ENCODE measurements around the gene ACKR2.
A peak's percentile ranks its signal among the peaks of the same experiment; 100 is the strongest.
"Not testable (repeated sequence)": the region's sequence is repeated elsewhere in the genome, so short reads cannot be mapped to it uniquely, and the experiment has no call there.

The ACKR2 gene

DNA sequence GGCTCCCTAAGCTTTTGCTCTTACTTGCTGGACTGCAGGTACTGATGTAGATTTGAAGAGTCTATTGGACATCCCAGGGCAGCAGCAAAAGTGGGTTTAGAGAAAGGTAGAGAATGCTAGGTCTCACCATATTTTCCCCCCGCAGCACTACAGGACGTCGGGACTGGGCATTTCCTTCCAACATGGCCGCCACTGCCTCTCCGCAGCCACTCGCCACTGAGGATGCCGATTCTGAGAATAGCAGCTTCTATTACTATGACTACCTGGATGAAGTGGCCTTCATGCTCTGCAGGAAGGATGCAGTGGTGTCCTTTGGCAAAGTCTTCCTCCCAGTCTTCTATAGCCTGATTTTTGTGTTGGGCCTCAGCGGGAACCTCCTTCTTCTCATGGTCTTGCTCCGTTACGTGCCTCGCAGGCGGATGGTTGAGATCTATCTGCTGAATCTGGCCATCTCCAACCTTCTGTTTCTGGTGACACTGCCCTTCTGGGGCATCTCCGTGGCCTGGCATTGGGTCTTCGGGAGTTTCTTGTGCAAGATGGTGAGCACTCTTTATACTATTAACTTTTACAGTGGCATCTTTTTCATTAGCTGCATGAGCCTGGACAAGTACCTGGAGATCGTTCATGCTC is 55.2 kb downstream of the ACKR2 start:
- peak; percentile 20 for DNase-seq

DNA sequence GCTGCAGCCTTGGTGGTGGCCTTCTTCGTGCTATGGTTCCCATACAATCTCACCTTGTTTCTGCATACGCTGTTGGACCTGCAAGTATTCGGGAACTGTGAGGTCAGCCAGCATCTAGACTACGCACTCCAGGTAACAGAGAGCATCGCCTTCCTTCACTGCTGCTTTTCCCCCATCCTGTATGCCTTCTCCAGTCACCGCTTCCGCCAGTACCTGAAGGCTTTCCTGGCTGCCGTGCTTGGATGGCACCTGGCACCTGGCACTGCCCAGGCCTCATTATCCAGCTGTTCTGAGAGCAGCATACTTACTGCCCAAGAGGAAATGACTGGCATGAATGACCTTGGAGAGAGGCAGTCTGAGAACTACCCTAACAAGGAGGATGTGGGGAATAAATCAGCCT is 56.0 kb downstream of the ACKR2 start:
- DNase-seq: peak; percentile 26

DNA sequence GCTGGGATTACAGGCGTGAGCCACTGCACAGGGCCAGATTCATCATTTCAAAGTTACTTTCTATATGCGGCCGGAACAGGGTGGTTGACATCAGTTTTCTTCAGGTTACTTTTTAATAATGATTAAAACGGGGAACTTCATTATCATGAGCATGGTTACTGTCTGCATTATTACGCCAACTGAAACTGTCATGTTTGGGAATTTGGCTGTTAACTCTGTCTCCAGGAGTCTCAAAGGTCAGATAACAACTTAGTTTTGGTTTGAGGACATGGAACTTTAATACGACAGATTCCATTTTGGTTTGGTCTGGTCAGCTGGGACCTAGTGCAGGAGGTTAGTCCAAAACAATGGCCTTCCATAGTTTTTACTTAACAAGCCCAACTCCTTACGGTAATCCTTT is 57.9 kb downstream of the ACKR2 start:
- DNase-seq: no peak

DNA sequence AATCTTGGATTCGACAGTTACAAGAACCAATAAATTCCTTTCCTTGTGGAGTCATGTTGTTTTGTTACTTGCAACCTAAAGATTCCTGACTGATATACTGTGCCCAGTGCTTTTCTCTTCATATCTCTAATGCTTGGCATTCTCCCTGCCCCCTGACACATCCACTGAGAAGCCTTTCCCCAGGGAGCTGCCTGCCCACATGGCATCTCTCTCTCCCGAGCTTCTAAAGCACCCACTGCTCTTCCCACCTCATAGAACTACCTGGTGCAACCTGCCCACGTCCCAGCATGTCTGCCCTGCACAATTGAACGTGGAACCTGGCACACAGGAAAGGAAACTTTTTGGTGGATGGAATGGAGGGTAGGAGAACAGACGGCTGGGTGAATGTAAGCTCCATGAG is 59.6 kb downstream of the ACKR2 start:
- peak; percentile 26 for DNase-seq

DNA sequence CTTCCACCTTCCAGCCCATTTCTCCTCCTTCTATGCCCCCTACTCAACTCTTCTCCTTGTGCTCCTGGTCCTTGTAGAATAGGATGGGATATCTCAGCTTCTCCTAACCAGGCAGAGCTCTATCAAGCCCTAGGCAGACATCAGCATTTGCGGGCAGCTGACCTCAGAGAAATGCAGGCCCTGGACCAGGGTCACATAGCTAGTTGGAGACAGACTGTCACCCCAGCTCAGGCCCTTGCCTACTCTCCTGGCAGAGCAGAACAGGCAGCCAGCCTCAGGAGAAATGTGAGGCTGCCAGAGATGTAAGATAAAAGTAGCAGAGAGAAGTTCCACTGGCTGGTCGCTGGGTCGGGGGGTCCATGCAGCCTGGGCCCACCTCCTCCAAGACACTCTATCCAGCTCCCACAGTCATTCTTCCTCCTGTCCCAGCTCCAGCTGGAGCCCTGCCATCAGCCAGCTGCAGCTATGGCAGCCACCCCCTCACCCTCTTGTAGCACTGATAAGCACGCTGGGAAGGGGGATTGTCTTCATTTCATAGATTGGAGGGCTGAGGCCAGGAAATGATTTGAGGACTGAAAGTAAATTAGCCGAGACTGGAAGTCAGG is 62.4 kb downstream of the ACKR2 start:
- peak; percentile 35 for DNase-seq

DNA sequence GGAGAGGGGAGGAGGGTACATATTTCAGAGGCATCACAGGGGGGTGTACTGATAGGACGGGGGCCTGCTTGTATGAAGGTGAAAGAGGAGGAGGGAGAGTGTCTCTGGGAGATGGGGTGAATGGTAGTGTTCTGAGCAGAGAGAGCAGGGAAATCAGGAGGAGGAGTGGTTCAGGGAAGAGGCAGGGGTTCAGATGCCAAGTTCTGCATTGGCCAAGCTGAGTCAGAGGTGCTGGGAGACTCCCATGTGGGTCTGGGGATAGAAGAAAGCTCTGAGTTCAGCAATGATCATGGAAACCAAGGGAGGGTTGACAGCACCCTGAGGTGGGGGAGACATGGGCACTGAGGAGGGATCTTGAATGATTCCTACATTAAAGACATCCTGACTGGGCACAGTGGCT is 63.5 kb downstream of the ACKR2 start:
- DNase-seq: peak; percentile 26

DNA sequence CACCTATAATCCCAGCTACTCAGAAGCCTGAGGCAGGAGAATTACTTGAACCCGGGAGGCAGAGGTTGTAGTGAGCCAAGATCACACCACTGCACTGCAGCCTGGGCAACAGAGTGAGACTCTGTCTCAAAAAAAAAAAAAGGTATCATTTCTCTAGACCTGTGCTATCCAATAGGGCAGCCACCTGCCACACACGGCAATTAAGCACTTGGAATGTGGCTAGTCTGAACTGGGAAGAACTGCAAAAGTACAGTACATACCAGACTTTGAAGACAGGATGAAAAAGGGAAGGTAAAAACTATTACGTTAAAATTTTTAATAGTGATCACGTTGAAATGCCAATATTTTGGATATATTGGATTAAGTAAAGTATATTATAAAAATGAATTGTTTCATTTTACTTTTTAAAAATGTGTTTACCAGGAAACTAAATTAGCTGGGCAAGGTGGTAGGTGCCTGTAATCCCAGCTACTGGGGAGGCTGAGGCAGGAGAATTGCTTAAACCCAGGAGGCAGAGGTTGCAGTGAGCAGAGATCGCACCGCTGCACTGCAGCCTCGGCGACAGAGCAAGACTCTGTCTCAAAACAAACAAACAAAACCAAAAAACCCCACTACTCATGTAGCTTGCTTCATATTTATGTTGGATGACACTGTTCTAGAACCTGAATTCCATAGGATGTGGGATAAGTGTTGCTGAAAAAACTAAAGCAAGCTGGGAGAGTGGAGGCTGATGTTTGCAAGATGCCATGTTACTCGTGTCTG is 64.2 kb downstream of the ACKR2 start:
- peak; percentile 55 for DNase-seq

DNA sequence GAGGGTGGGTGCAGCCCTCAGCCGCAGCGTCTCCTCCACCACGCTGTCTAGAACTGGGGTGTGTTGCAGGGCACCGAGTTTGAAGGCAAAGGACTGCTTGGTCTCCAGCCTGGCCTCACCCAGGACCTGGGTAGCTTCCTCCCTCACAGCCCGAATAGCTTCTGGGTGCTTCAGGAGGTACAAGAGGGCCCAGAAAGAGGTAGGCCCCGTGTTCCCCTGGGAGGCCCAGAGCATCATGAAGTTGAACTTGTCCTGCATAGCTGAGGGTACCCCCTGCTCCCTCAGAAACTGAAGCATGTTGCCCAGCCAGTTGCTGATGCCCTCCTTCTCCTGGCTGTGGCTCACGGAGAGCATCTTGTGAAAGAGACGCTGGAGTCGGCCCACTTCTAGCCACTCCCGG is 65.5 kb downstream of the ACKR2 start:
- DNase-seq: peak; percentile 46

DNA sequence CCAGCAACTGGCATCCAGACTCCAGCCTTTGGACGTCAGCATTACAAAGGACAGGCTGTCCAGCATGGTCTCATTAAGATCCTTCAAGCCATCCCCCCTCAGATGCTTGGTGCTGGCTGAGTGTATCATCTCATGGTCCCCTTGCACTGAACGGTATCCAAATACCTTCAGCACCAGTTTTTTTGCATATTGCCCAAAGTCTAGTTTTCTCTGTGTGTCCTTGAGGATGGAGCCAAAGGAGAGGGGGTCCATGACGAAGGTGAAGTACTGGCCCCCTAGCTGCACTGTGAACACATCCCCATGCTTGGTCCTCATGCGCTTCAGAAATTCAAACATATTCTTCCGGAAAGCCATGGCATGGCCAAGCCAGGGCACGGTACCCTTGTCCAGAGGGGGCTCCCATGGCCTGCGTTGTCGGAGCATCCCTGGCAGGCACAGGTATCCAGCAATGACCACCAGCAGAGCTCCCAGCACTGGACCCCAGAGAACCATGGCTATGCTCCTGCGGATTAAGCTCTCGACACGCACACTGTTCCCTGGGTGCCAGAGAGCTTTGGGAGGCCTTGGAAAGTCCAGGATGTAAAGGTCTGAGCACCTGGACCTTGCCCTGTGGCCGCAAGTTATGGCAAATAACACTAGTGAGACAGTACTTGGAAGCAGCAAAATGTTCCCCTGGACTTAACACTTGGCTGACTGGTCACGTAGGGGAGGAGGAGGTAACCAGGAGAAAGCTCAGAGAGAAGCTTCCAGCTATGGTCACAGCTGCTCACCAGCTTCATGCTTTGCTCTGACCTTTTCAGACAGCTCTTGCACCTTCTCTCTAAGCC is 66.3 kb downstream of the ACKR2 start, which contains the start of gene CYP8B1:
CYP8B1 (minus strand) TSS at position 555 of the 827 bp plus-strand sequence; CDS start at position 492, 63 bp downstream.
- DNase-seq: peak; percentile 23

DNA sequence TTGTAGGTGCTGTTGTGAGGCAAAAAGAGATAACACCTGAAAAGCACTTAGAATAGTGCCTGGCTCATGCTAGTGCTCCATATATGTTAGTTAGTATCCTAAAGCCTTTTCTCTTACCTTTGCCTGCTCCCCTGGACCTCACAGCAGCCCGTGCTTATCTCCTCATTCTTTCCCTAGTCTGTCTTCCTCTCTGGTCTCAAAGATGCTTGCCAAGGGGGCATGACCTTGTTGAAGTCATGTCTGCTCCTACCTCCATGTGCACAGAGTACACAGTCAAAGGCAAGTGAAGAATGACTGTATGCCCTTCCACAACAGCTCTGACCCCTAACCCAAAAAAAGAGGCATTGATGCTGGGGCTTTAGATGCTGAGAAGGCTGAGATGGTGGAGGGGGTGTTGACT is 67.2 kb downstream of the ACKR2 start:
- peak; percentile 32 for DNase-seq

DNA sequence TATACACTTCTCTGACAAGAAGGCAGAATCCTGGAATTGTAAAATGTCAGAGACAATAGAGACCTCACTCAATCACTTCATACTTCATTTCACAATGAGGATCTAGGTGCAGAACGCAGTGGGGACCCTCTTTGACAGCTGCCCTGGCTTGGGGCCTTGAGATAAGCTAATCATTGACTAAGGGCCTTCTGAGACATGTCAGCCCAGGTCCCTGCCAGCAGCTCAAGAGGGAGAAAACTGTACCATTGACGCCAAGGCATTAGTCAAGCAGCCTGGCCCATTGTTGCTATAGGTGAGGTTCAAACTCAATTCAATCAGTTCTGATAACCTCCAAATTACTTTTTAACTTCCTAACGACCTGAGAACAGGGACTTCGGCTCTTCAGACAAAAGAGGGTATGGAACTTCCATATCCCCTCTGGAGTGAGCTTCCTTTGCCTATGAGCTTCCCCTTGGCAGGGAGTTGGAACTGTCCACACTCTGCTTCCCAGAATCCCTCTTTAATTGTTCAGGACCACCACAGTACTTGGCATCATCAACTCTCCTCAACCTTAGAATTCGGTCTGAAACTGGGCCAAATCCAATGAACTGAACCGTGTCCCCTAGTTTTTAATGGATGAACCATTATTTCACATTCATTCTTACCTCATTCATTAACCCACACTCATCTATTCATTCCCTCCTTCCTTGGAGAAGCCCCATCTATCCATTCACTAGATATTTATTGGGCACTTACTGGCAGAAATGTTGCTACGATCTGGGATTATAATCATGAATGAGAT is 67.9 kb downstream of the ACKR2 start:
- no peak for DNase-seq

DNA sequence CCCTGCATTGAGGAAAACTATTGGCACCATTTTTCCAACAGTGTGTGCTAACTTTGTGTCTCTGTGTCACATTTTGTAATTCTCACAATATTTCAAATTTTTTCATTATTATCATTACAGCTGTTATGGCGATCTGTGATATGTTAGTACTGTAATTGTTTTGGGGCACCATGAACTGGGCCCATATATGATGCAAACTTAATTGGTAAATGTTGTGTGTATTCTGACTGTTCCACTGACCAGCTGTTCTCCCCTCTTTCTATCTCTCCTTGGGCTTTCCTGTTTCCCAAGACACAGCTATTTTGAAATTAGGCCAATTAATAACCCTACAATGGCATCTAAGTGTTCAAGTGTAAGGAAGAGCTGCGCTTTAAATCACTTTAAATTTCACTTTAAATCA is 68.6 kb downstream of the ACKR2 start:
- no peak for DNase-seq

DNA sequence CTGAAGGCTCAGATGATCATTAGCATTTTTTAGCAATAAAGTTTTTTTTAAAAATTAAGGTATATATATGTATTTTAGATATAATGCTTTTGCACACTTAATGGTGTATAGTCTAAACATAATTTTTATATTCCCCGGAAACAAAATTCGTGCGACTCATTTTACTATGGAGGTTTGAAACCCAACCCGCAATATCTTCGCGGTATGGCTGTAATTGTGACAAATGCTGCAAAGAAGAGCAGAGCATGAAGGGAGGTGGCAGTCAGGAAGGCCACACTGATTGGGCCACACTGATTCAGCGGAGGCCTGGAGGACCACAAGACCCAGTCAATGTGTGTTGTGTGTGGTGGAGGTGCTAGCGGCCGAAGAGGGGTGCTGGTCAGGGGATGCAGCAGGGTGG is 70.9 kb downstream of the ACKR2 start:
- DNase-seq: no peak

DNA sequence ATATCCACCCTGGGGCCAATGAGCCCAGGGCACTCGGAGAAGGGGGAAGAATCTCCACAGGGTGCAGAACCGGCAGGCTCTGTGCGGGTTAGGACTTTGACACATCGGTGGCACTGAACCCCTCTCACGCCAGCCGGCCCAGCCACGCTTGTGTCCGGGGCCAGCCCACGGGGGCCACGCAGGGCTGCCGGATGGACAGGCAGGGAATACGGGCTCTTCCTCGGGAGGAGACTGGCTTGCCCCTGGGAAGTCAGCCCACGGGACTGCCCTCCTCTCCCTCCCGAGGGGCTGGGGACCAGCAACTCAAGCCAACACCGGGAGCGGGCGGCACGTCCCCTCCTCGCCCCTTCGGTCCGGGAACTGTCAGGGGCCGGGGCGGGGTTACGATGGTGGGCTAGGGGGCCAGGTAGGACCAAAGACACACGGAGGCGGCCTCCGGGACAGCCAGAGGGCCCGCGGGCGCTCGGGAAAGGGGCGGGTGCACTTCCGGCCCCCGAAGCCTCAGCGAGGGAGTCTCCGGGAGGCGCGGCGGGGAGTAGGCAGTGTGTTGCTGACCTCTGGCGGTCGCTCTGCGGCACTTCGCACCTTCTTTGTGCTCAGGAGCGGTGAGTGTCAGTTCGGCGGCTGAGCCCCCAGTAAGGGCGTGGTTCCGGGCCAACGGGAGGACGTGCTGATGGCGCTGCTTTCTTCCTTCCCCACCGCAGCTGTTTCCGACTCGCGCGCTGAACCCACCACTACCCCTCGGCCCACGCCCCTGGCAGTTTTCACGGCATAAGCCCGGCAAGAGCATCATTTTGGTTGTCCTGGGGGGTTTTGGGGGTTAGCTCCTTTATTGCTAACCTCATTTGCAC is 71.6 kb downstream of the ACKR2 start:
- DNase-seq: peak; percentile 95

DNA sequence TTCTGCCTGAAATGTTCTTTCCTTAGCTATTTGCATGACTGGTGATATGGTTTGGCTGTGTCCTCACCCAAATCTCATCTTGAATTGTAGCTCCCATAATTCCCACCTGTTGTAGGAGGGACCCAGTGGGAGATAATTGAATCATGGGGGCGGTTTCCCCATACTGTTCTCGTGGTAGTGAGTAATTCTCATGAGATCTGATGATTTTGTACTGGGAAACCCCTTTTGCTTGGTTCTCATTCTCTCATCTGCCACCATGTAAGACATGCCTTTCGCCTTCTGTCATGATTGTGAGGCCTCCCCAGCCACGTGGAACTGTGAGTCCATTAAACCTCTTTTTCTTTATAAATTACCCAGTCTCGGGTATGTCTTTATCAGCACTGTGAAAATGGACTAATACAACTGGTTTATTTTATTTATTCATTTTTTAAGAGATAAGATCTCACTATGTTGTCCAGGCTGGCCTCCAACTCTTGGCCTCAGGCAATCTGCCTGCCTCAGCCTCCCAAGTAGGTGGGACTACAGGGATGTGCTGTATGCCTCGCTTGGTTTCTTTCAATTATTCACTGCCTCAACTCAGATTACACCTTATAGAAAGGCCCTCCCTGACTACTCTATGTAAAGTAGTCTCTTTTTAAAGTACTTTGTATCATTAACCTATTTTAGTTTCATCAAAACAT is 74.1 kb downstream of the ACKR2 start:
- DNase-seq: not testable (repeated sequence)

DNA sequence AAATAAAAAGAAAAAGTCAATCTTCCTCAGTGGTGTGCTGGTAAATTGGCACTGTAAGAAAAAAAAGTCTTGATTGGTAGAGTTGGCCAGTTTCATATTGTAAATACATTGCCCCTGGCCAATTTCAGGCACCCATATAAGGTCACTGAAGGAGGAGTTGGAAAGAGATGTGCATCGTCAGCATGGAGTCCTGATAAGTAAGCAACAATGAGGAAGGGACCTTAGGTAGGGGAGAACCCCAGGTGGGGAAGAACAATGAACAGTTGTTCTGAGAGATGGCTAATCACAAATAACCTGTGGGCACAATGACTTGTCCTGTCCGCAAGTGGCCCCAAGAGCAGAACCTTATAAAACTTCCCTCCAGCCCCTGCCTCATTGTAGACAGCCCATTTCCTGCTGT is 75.1 kb downstream of the ACKR2 start:
- DNase-seq: peak; percentile 67

DNA sequence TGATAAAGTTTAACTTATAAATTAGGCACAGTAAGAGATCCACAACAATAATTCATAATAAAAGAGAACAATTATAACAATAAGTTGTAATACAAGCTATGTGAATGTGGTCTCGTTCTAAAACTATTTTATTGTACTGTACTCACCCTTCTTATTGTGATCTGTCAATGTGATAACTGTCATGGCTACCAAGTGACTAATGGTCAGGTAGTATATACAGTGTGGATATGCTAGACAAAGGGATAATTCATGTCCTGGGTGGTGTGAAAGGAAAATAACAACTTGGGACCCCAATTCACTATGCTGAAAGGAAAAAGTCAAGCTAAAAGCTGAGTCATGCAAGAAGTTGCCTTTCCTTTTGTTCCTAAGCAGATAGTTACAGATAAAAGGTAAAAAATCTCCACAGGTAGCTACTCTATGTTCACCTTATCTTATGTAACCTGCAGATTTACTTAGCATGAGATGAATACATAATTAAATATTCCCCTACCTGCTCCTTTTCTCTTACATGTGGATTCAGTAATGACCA is 77.1 kb downstream of the ACKR2 start:
- DNase-seq: no peak

DNA sequence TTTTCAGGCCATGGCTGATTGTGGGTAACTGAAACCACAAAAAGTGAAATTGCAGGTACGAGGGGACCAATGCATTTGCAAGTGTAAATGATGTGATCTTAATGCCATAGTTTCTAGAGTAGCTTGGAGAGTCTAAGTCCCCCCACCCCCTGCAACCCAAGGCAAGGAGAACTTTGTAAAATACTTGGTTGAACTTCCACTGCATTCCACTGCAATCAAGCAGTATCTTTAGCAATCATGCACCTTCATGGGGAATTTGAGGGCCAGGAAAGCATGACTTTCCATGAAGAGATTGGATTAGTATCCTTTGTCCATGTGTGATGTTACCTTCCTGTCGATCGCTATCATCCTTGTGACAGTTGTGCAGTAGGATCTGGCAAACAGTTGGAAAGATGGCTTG is 77.8 kb downstream of the ACKR2 start:
- DNase-seq: no peak

DNA sequence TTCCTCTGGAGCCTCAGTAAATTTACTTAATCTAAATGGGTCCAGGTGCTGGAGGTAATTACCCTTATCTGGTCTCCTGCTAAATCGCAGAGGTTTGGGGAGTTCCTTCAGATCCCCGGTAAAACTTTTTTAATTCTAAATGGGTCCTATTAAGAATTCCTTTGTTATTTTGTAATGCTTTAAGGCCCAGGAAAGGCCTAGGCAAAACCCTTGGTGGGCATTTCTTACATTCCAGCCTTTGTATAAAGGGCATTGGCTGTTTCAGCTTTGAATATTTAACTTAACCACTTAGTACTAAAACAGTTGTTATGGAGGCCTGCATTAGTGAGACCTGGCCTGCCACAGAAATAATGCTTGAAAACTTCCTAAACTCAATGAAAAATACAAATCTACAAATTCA is 81.8 kb downstream of the ACKR2 start:
- peak; percentile 34 for DNase-seq

DNA sequence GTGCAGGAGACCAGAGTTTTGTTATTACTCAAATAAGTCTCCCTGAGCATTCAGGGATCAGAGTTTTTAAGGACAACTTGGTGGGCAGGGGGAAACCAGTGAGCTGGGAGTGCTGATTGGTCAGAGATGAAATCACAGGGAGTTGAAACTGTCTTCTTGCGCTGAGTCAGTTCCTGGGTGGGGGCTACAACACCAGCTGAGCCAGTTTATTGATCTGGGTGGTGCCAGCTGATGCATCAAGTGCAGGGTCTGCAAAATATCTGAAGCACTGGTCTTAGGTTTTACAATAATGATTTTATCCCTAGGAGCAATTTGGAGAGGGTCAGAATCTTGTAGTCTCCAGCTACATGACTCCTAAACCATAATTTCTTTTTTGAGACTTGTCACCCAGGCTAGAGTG is 82.9 kb downstream of the ACKR2 start:
- DNase-seq: peak; percentile 50

DNA sequence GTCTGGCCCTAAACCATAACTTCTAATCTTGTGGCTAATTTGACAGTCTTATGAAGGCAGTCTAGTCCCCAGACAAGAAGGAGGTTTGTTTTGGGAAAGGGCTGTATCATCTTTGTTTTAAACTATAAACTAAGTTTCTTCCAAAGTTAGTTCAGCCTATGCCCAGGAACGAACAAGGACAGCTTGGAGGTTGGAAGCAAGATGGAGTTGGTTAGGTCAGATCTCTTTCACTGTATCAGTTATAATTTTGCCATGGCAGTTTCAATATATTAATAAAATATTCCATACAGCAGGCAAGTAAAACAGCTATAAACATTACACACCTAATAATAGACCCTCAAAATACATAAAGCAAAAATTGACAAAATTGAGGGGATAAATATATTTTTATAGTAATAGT is 83.6 kb downstream of the ACKR2 start:
- DNase-seq: no peak
